ENCODE results near the gene MMP2.
A peak's percentile ranks its signal among the peaks of the same experiment; 100 is the strongest.

MMP2 gene

DNA sequence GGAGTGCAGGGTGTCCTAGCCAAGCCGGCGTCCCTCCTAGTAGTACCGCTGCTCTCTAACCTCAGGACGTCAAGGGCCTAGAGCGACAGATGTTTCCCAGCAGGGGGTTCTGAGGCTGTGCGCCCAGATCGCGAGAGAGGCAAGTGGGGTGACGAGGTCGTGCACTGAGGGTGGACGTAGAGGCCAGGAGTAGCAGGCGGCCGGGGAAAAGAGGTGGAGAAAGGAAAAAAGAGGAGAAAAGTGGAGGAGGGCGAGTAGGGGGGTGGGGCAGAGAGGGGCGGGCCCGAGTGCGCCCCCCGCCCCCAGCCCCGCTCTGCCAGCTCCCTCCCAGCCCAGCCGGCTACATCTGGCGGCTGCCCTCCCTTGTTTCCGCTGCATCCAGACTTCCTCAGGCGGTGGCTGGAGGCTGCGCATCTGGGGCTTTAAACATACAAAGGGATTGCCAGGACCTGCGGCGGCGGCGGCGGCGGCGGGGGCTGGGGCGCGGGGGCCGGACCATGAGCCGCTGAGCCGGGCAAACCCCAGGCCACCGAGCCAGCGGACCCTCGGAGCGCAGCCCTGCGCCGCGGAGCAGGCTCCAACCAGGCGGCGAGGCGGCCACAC lies at the start of gene MMP2:
Gene MMP2, plus strand, starts transcription at position 372 of the 603 bp plus-strand sequence. CDS start 282 bp downstream, outside the sequence.
- DNase-seq (ENCODE audit: low read depth in 2 of 2, low spot score in 1 of 2): no peak

DNA sequence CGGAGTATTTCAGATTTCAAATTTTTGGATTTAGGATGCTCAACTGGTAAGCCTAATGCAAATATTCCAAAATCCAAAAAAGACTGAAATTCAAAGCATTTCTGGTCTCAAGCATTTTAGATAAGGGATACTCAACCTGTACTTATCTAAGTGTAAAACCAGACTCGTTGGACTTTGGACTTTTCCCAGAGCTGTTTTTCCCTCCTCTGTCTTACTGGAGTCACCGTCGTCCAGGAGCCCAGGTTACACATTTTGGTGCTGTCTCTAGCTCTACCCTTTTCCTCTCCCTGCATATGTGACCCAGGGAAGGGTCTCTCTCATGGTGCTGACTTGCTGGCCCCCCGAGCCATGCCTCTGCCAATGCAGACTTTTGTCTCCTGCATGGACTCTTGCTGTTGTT lies 46.0 kb upstream of the MMP2 start:
- no peak for DNase-seq (ENCODE audit: low read depth in 2 of 2, low spot score in 1 of 2)

DNA sequence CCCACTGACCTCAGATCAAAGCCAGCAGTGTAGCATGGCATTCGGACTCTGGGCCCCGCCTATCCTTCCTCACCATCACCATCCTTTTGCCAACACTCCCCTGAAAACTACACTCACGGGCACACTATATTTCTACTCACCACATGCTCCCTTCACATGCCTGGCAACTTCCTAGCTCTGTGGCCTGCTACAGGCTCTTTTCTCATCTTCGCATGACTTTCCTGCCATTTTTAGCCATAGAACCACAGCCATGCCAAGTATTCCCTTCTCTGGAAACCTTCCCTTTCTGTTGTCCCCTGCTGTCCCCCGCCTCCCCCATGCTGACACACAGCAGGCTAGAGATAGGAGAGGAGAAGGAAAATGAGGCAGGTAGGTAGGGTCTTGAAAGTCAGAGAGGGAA lies 45.5 kb upstream of the MMP2 start:
- no peak for DNase-seq (ENCODE audit: low read depth in 2 of 2, low spot score in 1 of 2)

GRCh38 chr16:55434000-55434399 lies 45.0 kb upstream of the MMP2 start:
- no peak for DNase-seq (ENCODE audit: low read depth in 2 of 2, low spot score in 1 of 2)

GRCh38 chr16:55435387-55435786 lies 43.6 kb upstream of the MMP2 start:
- no peak for DNase-seq (ENCODE audit: low read depth in 2 of 2, low spot score in 1 of 2)

DNA sequence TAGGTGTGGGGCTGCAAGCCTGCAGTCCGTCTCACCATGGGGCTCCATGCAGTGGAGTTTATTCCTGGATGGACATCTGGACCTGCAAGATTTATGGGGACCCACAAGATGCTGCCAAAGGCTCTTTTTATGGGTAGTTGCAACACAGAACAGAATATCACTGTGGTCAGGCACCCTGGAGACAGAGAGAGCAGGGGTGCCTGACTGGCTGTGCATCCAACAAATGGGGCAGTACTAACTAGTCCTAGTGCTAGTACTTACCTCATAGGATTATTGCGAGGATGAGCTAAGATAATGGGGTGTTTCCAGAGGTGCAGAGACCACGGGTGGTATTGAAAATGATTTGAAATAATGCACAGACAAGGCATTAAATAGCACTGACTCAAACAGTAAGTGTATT lies 42.4 kb upstream of the MMP2 start:
- DNase-seq (ENCODE audit: low read depth in 2 of 2, low spot score in 1 of 2): no peak

DNA sequence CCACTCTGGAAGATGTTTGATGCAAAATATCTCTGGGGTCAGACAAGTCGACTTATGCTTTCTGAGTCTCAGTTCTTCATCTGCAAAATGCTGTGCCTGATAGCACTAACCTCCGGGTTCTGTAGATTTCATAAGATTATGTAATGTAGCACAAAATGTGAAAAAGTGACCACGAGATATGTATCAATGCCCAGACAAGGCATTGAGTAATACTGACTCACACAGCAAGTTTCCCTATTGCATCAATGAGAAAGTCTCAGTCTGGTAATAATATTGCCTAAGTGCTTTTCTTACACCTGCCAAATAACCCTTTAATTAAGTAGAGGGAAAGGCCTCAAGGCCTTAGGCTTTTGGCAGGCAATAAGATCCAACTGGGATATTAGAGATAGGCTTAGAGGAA lies 41.4 kb upstream of the MMP2 start:
- no peak for DNase-seq (ENCODE audit: low read depth in 2 of 2, low spot score in 1 of 2)

GRCh38 chr16:55438281-55438680 lies 40.7 kb upstream of the MMP2 start:
- DNase-seq (ENCODE audit: low read depth in 2 of 2, low spot score in 1 of 2): no peak

- no peak for DNase-seq (ENCODE audit: low read depth in 2 of 2, low spot score in 1 of 2)
Observed at GRCh38 chr16:55439101-55439690, 39.8 kb upstream of the MMP2 start.

DNA sequence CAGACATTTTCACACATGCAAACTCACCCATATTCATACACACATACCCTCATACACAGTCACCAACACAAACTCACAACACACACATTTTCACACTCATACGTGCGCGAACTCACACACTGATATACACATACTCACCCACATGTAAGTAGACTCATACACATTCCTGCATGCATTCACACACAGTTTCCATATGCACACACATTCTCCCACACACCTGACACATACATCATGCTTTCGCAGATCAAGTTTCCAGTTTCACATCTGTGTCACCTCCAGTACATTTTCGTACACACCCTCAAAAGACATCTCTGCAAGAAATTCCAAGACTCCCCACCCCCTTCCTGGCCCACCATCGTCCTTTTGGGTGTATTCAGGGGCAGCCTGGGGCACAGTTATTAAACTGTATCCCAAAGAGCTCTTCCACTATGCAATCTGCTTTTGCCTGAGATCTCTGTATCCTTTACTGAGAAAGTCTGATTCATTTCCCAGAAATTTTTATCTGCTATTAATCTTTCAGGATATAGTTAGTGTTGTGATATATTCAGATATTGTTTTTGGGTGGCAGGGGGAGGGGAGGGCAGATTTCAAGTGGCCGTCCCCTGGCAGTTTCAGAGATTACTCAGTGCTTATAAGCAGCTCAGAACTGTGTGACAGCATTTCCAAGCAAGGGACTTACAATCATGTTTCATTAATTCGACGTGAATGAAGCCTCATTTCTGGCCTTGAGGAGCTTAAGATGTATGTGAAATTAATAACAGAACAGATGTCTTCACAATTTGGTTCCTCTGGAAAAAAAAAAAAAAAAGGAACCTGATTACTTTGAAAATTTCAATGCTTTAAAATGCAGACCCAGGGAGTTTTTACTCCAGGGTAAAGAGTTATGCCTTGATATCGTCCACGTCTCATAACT lies 35.3 kb upstream of the MMP2 start:
- DNase-seq (ENCODE audit: low read depth in 2 of 2, low spot score in 1 of 2): no peak

DNA sequence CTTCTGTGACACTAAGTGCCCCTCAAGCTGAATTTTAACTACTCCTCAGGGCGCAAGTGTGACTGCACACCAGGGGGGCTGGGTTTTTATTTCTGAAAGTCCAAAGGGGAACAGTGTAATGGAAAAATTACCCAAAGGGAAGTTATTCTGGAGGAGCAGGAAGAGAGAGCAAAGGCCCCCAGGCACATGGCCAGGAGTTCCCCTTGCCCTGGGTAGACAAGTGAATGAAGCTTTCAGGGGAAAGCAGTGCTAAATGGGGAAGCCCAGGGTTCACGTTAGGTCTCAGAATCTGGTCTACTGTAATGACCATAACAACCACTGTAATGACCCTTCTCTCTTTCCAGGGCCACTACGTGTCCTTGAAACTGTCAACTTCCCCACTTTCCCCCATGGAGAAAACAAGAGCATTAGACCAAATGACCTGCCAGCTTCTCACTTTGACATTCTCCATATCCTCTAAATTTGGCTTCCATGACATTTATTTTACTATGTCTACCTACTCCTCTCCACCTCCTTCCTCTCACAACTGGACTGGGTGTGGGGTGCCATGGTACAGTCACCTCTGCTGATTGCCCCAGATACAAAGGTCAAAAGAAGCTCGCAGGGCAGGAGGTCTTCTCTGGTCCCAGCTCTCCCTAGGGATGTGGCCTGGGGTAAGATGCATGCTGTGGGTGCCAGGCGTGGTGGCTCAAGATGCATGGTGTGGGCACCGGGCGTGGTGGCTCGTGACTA lies 34.1 kb upstream of the MMP2 start:
- no peak for DNase-seq (ENCODE audit: low read depth in 2 of 2, low spot score in 1 of 2)

GRCh38 chr16:55447231-55447630 lies 31.8 kb upstream of the MMP2 start:
- DNase-seq (ENCODE audit: low read depth in 2 of 2, low spot score in 1 of 2): no peak

DNA sequence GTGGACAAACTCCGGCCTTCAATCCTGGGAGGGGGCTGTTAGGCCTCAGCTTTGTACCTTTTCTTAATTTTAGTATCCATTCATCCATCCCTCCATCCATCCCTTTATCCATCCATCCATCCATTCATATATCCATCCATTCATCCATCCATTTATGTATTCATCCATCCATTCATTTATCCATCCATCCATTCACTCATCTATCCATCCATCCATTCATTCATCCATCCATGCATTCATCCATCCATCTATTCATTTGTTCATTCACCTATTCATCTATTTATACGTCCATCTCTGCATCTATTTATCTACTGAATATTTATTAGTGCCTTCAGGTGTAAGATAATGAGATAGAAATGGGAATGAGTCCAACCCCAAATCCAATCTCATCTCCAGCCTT lies 26.0 kb upstream of the MMP2 start:
- DNase-seq (ENCODE audit: low read depth in 2 of 2, low spot score in 1 of 2): no peak

DNA sequence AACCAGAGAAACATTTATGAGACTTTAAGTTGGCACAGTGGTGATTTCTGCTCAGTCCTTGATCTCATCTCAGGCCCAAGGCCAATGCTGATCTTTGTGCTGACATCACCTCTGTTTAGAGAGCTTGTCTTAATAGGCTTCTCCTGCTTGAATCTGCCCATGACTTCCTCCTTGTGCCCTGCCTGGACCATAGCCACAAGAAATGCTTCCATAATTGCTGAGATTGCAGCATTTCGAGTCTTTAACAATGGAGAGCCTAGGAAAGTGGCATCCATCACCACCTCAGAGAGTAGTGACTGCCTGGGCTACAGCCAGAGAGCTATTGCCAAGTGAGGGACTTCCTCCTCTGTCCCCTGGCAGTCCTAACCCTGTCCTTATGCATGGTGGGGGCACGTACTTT lies 25.1 kb upstream of the MMP2 start:
- no peak for DNase-seq (ENCODE audit: low read depth in 2 of 2, low spot score in 1 of 2)

- no peak for DNase-seq (ENCODE audit: low read depth in 2 of 2, low spot score in 1 of 2)
Observed at GRCh38 chr16:55454861-55455260, 24.1 kb upstream of the MMP2 start.

DNA sequence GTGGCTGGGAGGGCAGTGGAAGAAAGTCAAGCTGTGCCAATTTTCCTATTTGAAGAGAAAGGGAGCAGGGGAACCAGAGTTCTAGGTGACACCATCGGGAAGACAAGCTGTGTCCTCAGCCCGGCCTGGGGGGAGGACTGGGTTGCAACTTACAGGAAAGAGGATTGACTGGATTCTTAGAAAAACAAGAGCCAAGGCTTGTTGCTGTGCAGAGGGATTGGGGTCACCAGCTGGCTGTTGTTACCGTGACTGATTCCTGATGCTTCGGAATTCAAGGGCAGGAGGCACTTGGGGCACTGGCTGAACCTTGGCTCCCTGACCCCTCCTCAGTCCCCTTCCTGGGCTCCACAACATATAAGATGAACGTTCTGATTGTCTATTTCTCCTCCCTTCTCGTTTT lies 16.8 kb upstream of the MMP2 start:
- DNase-seq (ENCODE audit: low read depth in 2 of 2, low spot score in 1 of 2): no peak

- DNase-seq (ENCODE audit: low read depth in 2 of 2, low spot score in 1 of 2): no peak
Observed at GRCh38 chr16:55464375-55464774, 14.6 kb upstream of the MMP2 start.

GRCh38 chr16:55465077-55465896 lies 13.7 kb upstream of the MMP2 start:
- DNase-seq (ENCODE audit: low read depth in 2 of 2, low spot score in 1 of 2): peak; percentile 53 to 71

- no peak for DNase-seq (ENCODE audit: low read depth in 2 of 2, low spot score in 1 of 2)
Observed at GRCh38 chr16:55466209-55466608, 12.8 kb upstream of the MMP2 start.

- no peak for DNase-seq (ENCODE audit: low read depth in 2 of 2, low spot score in 1 of 2)
Observed at GRCh38 chr16:55467898-55468297, 11.1 kb upstream of the MMP2 start.

Data from stimulated activated CD8-positive, alpha-beta memory T cell treated with anti-CD3 and anti-CD28 coated beads, Interleukin-4, amount 100 ng/mL, for 4 hours (primary cell).